Omental fat pad (tissue), 4 donors: Measurements from ENCODE around the gene EGFL6. TPM values are rescaled to one million over a fixed set of nuclear protein-coding genes. Genes with fewer than 3 reads are reported as not detected.

ENCODE experiments used
- ATAC-seq: fragments of 150-250 bp; one replicate; pipeline ENCODE4 v1.9.1; 2016; ENCODE audit warnings: mild to moderate bottlenecking, moderate library complexity; ENCODE audit not compliant: low FRiP score
- DNase-seq: peaks from one replicate; pipeline ENCODE4 v3.0.0-alpha.2; 2019; ENCODE audit warnings: low spot score
- total RNA-seq, 4 donors: library from RNA; depleted of rRNA; stranded (reverse); fragments of >200 nt; gene quantifications; one replicate each; pipeline ENCODE4 v1.1.0, GENCODE V29; 2016
- TF ChIP-seq, protein P1 (sequence below), 3 donors: fragments of 450-650 bp; IDR thresholded peaks; one replicate each; pipeline ENCODE4 v1.5.1; 2016 to 2017; ENCODE audit warnings: antibody characterized with exemption in 3 of 3, mild to moderate bottlenecking in 3 of 3, moderate library complexity in 2 of 3

The EGFL6 gene
- total RNA-seq, 4 donors from 2014 or later = 0.63 to 4.2 (median 1.2) TPM; not detected in 1

DNA sequence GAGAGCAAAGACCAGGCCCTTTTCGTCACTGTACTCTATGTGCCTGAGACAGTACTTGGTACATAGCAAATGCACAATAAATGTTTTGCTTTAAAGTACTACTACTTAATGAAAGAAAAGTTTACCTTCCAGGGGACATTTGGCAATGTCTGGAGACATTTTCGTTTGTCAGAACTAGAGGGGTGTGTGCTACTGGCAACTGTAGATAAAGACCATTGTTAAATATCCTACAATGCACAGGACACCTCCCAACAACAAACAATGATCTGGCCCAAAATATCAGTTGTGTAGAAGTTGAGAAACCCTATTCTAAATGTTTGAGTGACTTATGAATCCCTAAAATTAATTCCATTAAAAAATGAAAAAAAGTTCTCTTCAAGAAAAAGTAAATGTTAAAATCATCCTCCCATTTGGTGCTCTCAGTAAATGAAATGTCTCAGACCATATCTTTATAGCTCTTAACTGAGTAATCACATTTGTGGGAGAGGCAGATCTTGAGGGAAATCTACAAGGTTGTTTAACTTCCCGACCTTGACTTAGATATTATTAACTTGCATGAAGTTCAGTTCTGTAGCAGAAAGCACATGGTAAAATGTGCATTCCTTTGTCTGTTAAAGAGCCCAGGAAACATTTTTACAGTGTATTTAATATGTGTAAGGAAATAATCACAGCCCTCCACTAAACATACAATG is 18.5 kb downstream of the EGFL6 start:
- TF ChIP-seq, protein P1, sequence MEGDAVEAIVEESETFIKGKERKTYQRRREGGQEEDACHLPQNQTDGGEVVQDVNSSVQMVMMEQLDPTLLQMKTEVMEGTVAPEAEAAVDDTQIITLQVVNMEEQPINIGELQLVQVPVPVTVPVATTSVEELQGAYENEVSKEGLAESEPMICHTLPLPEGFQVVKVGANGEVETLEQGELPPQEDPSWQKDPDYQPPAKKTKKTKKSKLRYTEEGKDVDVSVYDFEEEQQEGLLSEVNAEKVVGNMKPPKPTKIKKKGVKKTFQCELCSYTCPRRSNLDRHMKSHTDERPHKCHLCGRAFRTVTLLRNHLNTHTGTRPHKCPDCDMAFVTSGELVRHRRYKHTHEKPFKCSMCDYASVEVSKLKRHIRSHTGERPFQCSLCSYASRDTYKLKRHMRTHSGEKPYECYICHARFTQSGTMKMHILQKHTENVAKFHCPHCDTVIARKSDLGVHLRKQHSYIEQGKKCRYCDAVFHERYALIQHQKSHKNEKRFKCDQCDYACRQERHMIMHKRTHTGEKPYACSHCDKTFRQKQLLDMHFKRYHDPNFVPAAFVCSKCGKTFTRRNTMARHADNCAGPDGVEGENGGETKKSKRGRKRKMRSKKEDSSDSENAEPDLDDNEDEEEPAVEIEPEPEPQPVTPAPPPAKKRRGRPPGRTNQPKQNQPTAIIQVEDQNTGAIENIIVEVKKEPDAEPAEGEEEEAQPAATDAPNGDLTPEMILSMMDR (IDR thresholded peaks at IDR 0.05) = no peak
- DNase-seq (no peak), ATAC-seq (no peak)

- no peak for DNase-seq
- no peak for ATAC-seq
Observed at GRCh38 chrX:13590207-13590606, 20.8 kb downstream of the EGFL6 start.

DNA sequence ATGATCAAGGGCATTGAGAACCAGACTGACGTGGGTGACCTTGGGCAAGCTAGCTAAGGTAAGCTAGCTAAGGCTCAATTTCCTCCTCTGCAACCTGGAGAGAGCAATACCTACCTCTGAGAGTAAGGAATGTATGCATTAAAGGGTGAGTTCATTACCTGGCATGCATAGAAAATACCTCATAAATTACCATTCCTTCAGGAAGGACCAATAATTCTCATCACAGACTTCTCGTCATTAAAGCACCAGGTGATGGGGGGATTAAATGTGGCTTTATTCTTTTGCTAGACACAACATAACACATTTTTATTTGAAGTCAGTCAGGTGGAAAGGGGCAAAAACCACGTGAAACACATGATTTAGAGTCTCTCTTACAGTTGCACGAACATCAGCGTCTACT is 21.5 kb downstream of the EGFL6 start:
- no peak for DNase-seq
- ATAC-seq = no peak
- TF ChIP-seq, protein P1 (IDR thresholded peaks at IDR 0.05) = no peak

More at GRCh38 chrX:13590207-13590606, 20.8 kb downstream of the EGFL6 start:
- TF ChIP-seq, protein P1 (IDR thresholded peaks at IDR 0.05) = no peak

GRCh38 chrX:13597874-13598273 is 28.5 kb downstream of the EGFL6 start:
- TF ChIP-seq, protein P1 (IDR thresholded peaks at IDR 0.05) = no peak
- DNase-seq (no peak), ATAC-seq (peak; percentile 60)

GRCh38 chrX:13598877-13599276 is 29.5 kb downstream of the EGFL6 start:
- TF ChIP-seq, protein P1 (IDR thresholded peaks at IDR 0.05) = no peak
- DNase-seq (no peak), ATAC-seq (no peak)

GRCh38 chrX:13599491-13599890 is 30.1 kb downstream of the EGFL6 start:
- no peak for DNase-seq
- TF ChIP-seq, protein P1 (IDR thresholded peaks at IDR 0.05) = no peak
- ATAC-seq = peak; percentile 33

DNA sequence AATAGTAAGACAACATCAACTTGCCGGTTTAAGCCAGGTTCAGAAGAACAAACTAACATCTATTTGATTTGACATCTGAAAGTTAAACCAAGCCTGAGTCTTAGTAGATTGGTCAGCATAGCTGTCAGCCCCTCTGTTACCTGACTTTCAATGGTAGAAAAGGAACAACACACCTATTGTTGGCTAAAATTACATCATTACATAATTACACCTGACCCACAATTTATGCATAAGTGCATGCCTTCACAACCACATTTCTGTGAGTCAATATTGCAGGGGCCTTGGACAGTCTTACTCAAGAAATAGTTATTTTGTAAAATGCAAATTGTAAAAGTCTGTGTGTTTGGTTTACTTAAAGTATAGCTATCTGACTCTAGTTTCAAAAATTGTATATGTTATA is 36.2 kb downstream of the EGFL6 start:
- no peak for DNase-seq
- no peak for ATAC-seq
- TF ChIP-seq, protein P1 (IDR thresholded peaks at IDR 0.05) = no peak
